Hindlimb muscle (tissue), 1 donor: ENCODE data around the gene THAP4. TPM values are rescaled to one million over a fixed set of nuclear protein-coding genes. Genes with fewer than 3 reads are reported as not detected.
"Not testable (repeated sequence)": the region's sequence is repeated elsewhere in the genome, so short reads cannot be mapped to it uniquely, and the experiment has no call there.

ENCODE experiments used
- DNase-seq: peaks from one replicate; pipeline ENCODE4 v3.0.0-alpha.2; 2013
- polyA plus RNA-seq: library from polyadenylated mRNA; unstranded; fragments of 120-200 nt; gene quantifications from one replicate; pipeline ENCODE4 v1.2.1, GENCODE V29; 2013; ENCODE audit not compliant: insufficient read length

THAP4 gene
- polyA plus RNA-seq, 1 donor = 47.2 TPM

DNA sequence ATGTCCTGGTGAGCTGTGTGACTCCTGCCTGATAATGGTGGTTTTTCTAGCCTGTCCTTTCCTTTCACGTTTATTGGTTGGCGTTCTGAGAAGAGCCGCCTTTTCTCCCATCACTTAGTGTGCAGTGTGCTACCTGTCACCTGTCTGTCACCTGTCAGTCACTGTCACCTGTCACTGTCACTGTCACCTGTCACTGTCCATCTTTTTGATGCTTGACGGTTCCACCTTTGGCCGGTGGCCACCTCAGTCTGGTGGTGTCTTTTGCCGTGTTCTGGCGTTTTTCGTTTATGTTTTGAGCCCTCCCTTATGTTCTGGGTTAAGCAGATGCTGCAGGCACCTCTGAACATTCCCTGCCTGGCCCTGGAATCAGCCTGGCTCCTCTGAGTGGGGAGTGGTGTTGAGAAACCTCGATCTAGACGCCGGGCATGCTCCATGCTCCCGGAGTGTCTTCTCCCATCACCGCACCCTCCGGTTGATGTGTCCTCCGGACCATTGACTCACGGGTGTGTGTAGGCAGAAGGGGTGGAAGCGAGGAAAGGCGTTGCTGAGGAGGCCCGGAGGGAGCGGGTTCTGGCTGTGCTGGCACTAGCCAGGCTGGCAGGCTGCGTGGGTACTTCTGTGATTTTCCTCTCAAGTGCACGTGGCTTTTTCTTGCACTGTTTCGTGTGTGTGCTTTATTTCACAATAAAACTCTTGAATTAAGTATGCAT is 28.9 kb upstream of the THAP4 start:
- no peak for DNase-seq

GRCh38 chr2:241662731-241663130 is 25.8 kb upstream of the THAP4 start:
- DNase-seq = not testable (repeated sequence)

DNA sequence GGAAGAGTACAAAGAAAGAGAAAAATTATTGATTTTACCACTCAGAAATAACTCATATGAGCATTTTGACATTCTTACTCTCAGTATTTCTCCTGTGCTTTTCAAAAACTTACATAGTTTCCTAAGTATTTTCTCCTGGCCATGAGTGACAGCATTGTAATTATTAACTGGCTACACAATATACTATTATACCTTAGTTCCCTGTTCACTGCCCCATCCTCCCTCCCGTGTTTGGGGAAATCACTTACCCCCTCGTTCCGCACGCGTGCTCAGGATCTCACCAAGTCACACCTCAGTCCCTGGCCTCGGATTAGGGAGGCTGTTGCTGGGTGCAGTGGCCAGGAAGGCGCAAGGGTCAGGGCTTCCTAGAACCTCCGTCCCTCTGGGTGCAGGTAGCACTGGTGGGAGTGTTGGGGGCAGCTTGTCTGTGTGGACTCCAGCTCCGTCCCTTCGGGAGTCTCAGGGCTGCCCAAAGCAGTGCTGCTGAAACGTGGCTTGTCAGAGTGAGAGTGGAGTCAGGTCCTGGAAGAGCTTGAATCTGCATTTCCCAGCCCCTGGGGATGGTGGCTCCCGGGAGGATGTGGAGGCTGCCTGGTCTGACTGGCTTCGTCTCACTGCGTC is 23.7 kb upstream of the THAP4 start:
- no peak for DNase-seq

- DNase-seq = peak; percentile 61
These were observed 22.3 kb upstream of the THAP4 start for GRCh38 chr2:241659150-241659739.

DNA sequence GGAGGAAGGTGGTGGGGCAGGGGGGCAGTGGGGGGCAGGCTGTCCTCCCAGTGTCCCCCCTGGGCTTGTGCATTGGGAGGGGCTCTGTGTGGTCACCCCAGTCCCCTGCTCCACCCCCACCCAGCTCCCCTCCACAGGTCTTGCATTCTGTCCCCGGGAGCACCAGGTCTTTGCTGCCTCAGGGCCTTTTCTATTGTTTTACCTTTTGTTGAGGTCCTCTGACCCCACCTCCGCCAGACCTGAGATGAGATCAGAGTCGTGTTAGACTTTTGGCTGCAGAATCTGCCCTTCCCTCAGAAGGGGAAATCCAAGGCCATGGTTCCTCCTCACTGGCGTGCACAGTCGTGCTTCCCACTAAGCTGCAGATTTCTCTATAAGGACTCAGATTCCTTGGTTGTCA is 21.3 kb upstream of the THAP4 start:
- DNase-seq = no peak

DNA sequence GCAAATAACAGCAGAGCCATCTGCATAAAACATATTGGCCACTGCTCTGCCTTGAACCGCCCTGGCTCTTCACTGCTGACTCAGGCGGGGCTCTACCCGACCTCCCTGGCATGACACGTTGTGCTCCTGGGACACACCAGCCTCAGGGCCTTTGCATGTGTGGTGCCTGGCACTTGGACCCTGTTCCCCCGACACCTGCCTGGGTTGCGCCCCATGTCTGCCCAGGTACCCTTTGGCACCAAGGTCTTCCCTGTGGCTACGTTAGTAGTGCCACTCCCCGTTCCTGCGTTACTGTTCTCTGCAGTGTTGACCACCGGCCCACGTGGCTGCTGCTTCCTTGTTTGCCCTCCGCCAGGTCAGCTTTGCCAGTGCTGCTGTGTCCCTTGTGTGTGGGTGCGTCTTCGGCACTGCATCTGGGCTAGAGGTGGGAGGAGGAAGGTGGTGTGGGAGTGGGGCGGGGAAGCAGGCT is 20.9 kb upstream of the THAP4 start:
- DNase-seq = no peak

DNA sequence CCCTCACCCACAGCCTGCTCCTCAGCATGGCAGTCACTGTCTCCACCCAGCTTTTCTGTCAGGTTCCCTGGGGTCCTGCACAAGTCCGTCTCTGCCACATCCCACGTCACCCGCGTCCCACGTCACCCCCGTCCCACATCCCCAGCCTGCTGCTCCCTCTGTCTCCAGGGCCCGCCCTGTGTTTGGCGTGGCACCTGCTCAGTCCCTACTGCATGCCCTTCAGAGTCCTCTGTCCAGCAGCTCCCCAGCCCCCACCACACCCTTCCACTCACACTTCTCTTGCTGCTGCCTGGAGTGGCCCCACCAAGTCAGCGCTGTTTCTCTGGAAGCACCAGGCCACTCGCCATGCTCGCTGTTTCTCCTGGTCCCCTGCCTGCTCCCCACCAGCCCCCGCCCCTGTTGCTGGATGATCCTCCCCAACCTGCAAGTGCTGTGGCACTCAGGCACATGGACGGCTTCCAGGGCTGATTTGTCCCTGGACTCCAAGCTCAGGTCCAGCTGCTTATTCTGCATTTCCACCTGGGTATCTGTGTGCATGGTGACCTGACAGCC is 19.3 kb upstream of the THAP4 start:
- no peak for DNase-seq

DNA sequence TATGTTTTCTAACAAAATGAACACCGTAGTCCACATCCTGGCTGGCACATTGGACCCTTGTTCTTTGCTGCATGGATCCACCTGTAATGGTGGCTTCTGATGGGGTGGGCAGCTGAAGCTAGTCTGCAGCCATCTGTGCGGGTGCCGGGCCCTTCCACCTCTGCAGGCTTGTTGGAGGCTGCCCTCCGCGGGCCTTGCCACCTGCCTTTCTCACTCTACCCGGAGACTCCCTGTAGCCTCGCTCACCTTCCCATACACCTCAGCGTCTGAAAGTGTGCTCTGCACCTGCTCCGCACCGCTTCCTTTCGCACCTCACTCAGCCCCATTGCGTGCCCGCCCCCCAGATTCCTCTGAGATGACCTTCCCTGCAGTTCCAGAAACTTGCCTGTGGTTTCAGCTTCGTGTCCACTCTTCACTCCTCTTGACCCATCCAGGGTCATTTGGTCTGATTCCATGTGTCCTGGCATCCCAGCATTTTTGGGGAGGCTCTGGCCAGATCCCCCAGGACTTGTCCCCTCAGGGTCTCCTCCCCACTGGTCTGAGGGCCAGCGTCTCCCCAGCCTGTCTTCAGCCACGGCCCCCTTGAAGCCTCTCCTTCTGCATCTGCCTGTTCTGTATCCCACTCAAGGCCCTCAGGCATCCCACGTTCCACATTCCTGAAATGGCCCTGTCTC is 18.7 kb upstream of the THAP4 start:
- DNase-seq = no peak

DNA sequence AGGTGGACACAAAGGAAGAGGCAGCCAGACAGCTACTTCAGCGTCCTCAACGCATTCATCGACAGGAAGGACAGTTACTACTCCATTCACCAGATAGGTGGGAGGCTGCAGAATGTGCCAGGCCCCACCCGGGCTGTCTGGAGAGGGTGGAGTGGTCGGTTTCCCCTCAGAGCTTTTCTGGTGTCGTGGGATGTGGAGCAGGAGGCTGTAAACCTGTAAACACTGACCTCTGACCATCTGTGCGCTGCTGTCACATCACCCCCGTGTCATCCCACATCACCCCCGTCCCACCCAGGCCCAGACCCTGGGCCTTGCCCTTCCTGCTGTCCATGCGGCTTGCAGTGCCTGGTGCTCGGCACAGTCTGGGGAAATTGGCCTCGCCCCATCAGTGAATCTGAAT is 17.6 kb upstream of the THAP4 start:
- no peak for DNase-seq

DNA sequence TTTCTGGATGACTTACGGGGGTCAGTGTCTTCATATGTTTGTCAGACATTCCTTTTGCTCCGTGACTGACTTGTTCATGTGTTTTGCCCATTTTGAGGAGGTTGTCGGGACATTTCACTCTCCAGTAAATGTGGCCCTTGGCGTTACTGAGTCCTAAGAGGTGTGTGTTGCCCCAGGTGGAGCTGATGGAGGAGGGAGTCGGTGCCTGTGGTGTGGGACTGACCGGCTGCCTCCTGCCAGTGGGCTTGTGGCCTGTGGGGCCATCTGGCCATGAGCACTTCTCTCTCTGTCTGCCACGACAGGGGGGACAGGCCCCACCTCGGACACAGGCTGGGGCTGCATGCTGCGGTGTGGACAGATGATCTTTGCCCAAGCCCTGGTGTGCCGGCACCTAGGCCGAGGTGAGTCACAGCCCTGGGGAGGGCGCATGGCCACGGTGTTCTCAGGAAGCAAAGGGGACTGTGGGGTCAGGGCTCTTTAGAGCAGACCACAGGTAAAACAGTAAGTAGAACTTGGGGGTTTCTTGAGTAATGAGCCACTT is 16.3 kb upstream of the THAP4 start:
- no peak for DNase-seq

GRCh38 chr2:241652722-241653121 is 15.8 kb upstream of the THAP4 start:
- no peak for DNase-seq

GRCh38 chr2:241652142-241652541 is 15.2 kb upstream of the THAP4 start:
- no peak for DNase-seq

DNA sequence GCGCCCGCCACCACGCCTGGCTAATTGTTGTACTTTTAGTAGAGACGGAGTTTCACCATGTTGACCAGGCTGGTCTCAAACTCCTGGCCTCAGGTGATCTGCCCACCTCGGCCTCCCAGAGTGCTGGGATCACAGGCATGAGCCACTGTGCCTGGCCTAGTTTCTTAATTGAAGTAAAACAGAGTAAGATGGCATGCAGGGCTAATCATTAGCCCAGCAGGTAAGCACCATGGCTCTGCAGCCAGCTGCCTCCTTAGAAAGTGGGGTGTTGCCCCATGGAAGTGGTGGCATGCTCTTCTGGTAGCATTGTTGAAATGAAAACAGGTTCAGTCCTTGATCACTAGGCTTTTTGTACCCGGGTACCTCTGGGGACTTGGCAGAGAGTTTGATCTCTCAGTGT is 13.0 kb upstream of the THAP4 start:
- DNase-seq = no peak

DNA sequence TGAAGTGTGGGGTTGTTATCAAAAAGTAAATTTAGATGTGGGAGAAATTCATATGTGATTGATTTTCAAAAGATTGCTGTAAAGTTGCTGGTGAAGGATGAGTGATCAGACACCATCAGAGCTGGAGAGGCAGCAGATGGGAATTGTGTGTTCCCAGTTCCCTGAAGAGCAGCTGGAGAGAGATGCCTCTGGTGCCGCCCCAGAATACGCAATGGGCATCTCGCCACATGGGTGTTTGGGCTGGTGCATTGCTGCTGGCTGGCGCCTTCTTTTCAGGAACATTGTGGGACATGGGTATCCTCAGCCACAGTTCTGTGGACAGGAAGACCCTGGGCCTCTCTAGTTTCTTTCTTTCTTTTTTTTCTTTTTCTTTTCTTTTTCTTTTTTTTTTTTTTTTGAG is 12.4 kb upstream of the THAP4 start:
- DNase-seq = no peak

- no peak for DNase-seq
These were observed 11.5 kb upstream of the THAP4 start for GRCh38 chr2:241648453-241648852.

DNA sequence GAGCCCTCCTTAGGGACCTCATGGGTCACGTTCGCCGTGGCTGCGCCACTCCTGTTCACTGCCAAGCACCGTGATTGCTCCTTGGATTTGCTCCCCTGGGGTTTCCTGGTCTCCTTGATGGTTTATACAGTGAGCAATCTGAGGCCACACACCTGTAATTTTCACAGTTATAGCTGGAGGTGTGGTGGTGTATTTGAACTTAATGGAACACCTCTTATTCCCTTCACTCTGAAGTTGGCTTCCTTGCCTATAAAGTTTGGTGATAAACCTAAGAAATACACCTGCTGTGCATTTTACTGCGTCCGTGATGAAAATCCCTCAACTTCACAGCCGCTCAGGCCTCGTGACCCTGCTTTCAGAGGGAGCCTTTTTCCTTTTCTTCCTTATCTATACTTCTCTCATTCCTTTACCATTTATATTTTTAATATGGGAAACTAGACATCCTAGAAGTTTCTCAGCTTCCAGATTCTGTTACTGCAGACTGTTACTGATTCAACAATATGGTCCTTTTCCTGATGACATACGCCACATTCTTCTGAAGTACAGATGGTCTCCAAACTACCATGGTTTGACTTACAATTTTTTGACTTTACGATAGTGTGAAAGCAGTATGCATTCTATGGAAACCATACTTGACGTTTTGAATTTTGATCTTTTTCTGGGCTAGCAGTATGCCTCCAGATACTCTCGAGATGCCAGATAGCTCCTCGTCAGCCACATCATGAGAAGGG is 9.1 kb upstream of the THAP4 start:
- no peak for DNase-seq

- DNase-seq = no peak
These were observed 8.3 kb upstream of the THAP4 start for GRCh38 chr2:241645056-241645914.

- no peak for DNase-seq
These were observed 4.7 kb upstream of the THAP4 start for GRCh38 chr2:241641631-241642030.

GRCh38 chr2:241640165-241640795 is 3.3 kb upstream of the THAP4 start:
- no peak for DNase-seq

- DNase-seq = no peak
These were observed 2.4 kb upstream of the THAP4 start for GRCh38 chr2:241639385-241639784.

GRCh38 chr2:241638940-241639339 is 2.0 kb upstream of the THAP4 start:
- no peak for DNase-seq
